GM12873 (cell line): ENCODE data around the gene HELZ.

ENCODE experiments used
- TF ChIP-seq, protein P1 (sequence below): IDR thresholded peaks from 2 replicates; pipeline ENCODE4 v1.5.1; 2012; ENCODE audit warnings: low read depth, mild to moderate bottlenecking, moderate library complexity, low read length, control low read depth; ENCODE audit not compliant: insufficient read depth; ENCODE audit errors: missing control alignments

HELZ gene

DNA sequence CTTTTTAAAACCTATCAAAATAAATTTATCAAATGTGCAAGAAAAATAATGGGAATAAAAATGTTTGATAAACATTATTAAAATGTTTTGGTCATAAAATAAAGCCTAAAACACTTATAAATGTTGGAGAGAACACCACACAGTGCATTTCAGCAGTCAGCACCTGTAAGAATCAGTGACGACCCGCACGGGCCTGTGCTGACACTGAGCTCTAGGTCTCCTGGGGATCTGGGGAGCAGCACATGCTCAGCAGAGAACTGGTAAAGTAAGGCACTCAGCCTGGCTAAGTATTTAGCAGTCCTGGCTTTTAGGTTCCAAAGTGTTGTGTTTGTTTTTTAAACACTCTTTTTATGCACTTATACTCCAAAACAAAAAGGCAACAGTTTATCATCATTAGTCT is 46.9 kb downstream of the HELZ start:
- TF ChIP-seq, protein P1, sequence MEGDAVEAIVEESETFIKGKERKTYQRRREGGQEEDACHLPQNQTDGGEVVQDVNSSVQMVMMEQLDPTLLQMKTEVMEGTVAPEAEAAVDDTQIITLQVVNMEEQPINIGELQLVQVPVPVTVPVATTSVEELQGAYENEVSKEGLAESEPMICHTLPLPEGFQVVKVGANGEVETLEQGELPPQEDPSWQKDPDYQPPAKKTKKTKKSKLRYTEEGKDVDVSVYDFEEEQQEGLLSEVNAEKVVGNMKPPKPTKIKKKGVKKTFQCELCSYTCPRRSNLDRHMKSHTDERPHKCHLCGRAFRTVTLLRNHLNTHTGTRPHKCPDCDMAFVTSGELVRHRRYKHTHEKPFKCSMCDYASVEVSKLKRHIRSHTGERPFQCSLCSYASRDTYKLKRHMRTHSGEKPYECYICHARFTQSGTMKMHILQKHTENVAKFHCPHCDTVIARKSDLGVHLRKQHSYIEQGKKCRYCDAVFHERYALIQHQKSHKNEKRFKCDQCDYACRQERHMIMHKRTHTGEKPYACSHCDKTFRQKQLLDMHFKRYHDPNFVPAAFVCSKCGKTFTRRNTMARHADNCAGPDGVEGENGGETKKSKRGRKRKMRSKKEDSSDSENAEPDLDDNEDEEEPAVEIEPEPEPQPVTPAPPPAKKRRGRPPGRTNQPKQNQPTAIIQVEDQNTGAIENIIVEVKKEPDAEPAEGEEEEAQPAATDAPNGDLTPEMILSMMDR = no peak

DNA sequence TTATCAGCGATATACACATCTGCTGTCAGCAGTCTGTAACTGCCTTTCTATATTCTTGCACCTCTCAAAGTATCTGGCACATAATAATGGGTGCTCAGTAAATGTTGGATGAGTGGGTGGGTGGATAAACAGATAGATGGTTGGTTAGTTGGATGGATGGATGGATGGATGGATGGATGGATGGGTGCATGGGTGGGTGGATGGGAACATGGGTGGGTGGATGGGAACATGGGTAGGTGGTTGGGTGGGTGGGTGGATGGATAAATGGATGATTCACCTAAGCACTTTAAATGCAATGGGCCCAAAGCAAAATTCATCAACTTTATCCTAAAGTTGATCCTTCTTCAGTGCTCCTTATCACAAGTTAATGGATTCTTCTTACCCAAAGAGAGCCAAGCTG is 48.6 kb downstream of the HELZ start:
- TF ChIP-seq, protein P1 = no peak

DNA sequence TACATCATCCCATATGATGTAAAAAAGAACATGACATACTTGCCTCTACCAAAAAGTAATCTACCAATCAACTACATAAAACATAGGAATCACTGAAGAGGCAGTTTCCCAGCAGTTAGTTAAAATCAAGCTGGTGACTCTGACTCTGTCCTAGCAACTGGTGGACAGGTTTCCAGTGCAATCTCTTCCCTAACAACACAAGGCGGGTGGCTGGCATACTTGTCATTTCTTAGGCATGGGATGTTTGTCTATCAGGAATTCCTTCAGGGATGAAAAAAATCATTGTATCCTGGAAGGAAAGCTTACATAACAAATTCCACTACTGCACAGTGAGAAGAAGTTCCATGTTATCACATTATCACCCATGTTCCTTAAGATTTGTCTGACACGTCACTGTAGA is 50.9 kb downstream of the HELZ start:
- TF ChIP-seq, protein P1 = no peak

DNA sequence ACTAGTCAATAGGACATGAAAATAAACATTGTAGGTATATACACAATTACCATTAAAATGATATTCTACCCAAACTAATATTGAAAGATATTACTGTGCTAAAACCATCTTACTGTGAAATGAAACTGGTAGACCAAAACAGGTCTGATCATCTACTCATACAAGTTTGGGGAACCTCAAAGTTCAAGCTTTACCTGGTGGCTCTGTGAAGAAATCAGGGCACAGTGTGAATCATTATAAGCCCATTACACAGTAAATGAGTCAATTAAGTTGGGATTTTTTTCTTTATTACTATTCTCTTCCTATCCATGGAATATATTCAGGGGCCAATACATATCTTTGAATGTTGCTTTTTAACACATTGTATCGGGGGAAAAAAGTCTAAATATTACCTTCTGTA is 57.1 kb downstream of the HELZ start:
- TF ChIP-seq, protein P1 = no peak

DNA sequence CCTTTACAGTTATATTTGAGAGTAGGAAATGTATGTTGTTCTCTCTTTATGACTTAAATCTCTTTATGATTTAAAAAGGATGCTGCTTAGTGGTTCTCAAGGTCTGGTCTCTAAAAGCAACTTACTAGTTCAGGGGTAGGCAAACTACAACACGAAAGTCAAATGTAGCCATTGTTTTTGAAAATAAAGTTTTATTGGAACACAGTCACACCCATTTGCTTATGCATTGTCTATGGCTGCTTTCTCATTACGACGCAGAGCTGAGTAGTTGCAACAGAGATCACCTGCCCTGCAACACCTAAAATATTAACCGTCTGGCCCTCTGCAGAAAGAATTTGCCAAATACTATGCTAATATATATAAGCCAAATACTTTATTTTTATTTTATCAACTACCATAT is 58.2 kb downstream of the HELZ start:
- TF ChIP-seq, protein P1 = no peak

DNA sequence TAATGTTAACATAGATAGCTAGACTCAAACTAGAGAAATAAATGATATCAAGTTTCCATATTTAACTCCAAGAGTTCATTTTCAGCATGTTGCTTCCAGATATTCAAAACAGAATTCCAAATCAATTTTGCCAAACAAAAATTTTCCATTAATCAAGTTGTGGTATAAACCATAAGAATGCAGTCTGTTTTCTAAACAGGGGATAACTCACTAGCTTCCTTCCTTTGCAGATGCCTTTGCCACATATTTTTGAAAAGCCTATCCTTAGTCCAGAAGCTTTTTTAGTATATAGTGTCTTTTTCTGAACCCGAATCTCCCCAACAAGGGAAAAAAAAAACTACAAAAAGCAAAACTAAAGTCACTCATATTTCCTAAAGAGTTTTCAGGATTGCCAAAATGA is 61.5 kb downstream of the HELZ start:
- TF ChIP-seq, protein P1 = no peak

DNA sequence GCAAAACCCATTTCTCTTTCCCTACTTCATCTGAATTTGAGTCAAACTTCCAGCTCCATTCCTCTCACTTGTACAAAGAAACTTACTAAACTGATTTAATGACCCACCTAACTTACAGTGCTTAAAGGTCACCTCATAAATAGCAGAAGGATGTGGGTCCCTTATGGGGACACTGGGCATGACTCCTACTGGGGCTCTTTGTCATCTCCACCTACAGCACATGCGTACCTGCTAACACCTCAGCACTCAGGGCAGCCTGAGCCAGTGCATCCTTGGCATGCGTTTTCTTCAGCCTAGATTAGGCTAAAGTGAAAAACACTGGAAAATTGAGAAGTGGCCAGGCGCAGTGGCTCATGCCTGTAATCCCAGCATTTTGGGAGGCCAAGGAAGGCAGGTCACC is 63.2 kb downstream of the HELZ start:
- TF ChIP-seq, protein P1 = no peak
